Measurements from ENCODE around the gene N4BP2L2. TPM values are rescaled to one million over a fixed set of nuclear protein-coding genes. Genes with fewer than 3 reads are reported as not detected.
A peak's percentile ranks its signal among the peaks of the same experiment; 100 is the strongest.

Gene N4BP2L2
- total and polyA plus RNA-seq, 4 donors = 14.9 to 116 (median 76.7) TPM

DNA sequence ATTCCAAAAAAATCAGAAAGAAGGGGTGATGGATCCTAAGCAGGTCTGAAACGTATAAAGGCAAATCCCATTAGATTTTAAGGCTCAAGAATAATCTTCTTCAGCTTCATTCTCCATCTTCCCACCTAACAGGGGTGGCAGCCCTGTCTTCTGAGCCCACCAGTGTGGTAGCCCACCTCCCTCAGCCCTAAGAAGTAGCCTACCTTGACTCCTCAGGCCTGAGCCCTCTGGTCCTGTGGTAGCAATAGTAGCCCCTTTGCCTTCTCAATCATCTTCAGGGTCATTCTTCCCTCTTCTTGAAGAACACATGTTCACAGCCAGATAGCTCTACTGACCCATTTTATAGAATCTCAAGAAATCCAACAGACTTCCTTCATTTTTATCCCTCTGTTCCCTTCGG is 33.7 kb downstream of the N4BP2L2 start:
- Histone ChIP-seq H3K27ac (ENCODE audit: low read depth in 1 of 2, low read length in 2 of 2) (no peak overlapping the region), H3K4me1 (ENCODE audit: control insufficient read depth in 4 of 4, insufficient read depth in 4 of 4, low read length in 3 of 4) (peaks cover 1 to 7% (median 6%) of the 10 kb centered on the region in 4 donors), H3K4me3 (ENCODE audit: low read depth in 1 of 3, low read length in 3 of 3) (no peak overlapping the region), H3K27me3 (ENCODE audit: control insufficient read depth in 4 of 4, insufficient read depth in 4 of 4, low read length in 3 of 4) (no peaks in the 10 kb centered on the region), H3K9me3 (ENCODE audit: control insufficient read depth in 4 of 4, low read length in 3 of 4) (no peaks in the 10 kb centered on the region), H3K9ac (ENCODE audit: low read depth in 1 of 2, low read length in 2 of 2) (no peak overlapping the region), H3K36me3 (ENCODE audit: control insufficient read depth in 4 of 4, insufficient read depth in 3 of 4, low read depth in 1 of 4, low read length in 3 of 4) (peaks cover 0 to 20% (median 3%) of the 10 kb centered on the region in 4 donors)
- no peak for DNase-seq (ENCODE audit: low spot score)
- no peak for TF ChIP-seq HNF4A (conservative IDR thresholded peaks at IDR 0.05)
- no peak for TF ChIP-seq CTCF (IDR thresholded peaks at IDR 0.05; ENCODE audit: low read depth, low read length, missing input control)
- TF ChIP-seq FOXA1 (IDR thresholded peaks at IDR 0.05) = no peak
- no peak for TF ChIP-seq FOXA2 (IDR thresholded peaks at IDR 0.05)
- TF ChIP-seq RAD21 (IDR thresholded peaks at IDR 0.05) = no peak
- no peak for TF ChIP-seq RXRA (IDR thresholded peaks at IDR 0.05)
- TF ChIP-seq SP1 (IDR thresholded peaks at IDR 0.05) = no peak
- no peak for TF ChIP-seq GABPA (IDR thresholded peaks at IDR 0.05 in 1 of 2, conservative IDR thresholded peaks at IDR 0.05 in 1 of 2)
- TF ChIP-seq TAF1 (conservative IDR thresholded peaks at IDR 0.05) = no peak
- no peak for TF ChIP-seq HNF4G (IDR thresholded peaks at IDR 0.05)
- WGBS = 99% methylated on average over 2 of the region's 2 CpGs

DNA sequence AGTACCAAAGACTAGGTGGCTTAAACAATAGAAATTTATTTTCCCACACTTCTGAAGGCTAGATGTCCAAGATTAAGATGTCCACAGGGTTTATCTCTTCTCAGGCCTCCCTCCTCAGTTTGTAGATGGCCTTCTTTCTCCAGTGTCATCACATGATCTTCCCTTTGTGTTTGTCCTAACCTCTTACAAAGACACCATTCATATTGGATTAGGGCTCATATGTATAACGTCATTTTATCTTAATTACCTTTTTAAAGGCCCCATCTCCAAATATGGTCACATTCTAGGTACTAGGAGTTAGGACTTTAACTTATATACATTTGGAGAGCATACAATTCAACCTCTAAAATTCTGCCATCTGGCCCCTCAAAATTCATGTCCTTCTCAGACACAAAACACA is 34.3 kb downstream of the N4BP2L2 start:
- WGBS = 66% methylated on average over 1 of the region's 1 CpG
- no peaks in the 10 kb centered on the region for H3K9me3 ChIP-seq (ENCODE audit: control insufficient read depth in 4 of 4, low read length in 3 of 4)
- H3K27ac ChIP-seq (ENCODE audit: low read depth in 1 of 2, low read length in 2 of 2) = no peak overlapping the region
- no peak overlapping the region for H3K9ac ChIP-seq (ENCODE audit: low read depth in 1 of 2, low read length in 2 of 2)
- no peaks in the 10 kb centered on the region for H3K27me3 ChIP-seq (ENCODE audit: control insufficient read depth in 4 of 4, insufficient read depth in 4 of 4, low read length in 3 of 4)
- no peak for DNase-seq (ENCODE audit: low spot score)
- peaks cover 1 to 7% (median 6%) of the 10 kb centered on the region in 4 donors for H3K4me1 ChIP-seq (ENCODE audit: control insufficient read depth in 4 of 4, insufficient read depth in 4 of 4, low read length in 3 of 4)
- no peak overlapping the region for H3K4me3 ChIP-seq (ENCODE audit: low read depth in 1 of 3, low read length in 3 of 3)
- no peak for TF ChIP-seq FOXA2 (IDR thresholded peaks at IDR 0.05)
- H3K36me3 ChIP-seq (ENCODE audit: control insufficient read depth in 4 of 4, insufficient read depth in 3 of 4, low read depth in 1 of 4, low read length in 3 of 4) = peaks cover 0 to 20% (median 3%) of the 10 kb centered on the region in 4 donors

DNA sequence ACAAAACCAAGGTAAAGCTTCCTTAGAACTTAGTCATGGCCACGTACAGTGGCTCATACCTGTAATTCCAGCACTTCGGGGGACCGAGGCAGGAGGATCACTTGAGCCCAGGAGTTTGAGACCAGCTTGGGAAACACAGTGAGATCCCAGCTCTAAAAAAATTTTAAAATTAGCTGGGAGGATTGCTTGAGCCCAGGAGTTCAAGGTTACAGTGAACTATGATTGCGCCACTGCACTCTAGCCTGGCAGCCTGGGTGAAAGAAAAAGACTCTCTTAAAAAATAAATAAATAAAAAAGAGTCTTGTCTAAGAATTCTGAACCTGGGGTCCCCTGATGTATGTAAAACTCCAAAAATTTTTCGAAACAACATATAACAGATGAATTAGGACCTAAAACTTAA is 34.9 kb downstream of the N4BP2L2 start:
- H3K4me1 ChIP-seq (ENCODE audit: control insufficient read depth in 4 of 4, insufficient read depth in 4 of 4, low read length in 3 of 4) = peaks cover 1 to 7% (median 6%) of the 10 kb centered on the region in 4 donors
- H3K9ac ChIP-seq (ENCODE audit: low read depth in 1 of 2, low read length in 2 of 2) = no peak overlapping the region
- H3K36me3 ChIP-seq (ENCODE audit: control insufficient read depth in 4 of 4, insufficient read depth in 3 of 4, low read depth in 1 of 4, low read length in 3 of 4) = peaks cover 0 to 15% (median 1%) of the 10 kb centered on the region in 4 donors
- H3K27ac ChIP-seq (ENCODE audit: low read depth in 1 of 2, low read length in 2 of 2) = peak overlapping the region in 1 of 2 donors; percentile 20
- no peak overlapping the region for H3K4me3 ChIP-seq (ENCODE audit: low read depth in 1 of 3, low read length in 3 of 3)
- H3K9me3 ChIP-seq (ENCODE audit: control insufficient read depth in 4 of 4, low read length in 3 of 4) = no peaks in the 10 kb centered on the region
- no peak for DNase-seq (ENCODE audit: low spot score)
- WGBS = 55% methylated on average over 5 of the region's 5 CpGs
- H3K27me3 ChIP-seq (ENCODE audit: control insufficient read depth in 4 of 4, insufficient read depth in 4 of 4, low read length in 3 of 4) = no peaks in the 10 kb centered on the region
- TF ChIP-seq YY1 (IDR thresholded peaks at IDR 0.05) (peak; percentile 27), HNF4A (conservative IDR thresholded peaks at IDR 0.05) (peak; percentile 65 to 71), CTCF (IDR thresholded peaks at IDR 0.05; ENCODE audit: low read depth, low read length, missing input control) (no peak), TAF1 (conservative IDR thresholded peaks at IDR 0.05) (no peak), RAD21 (IDR thresholded peaks at IDR 0.05) (peak in 1 of 2 donors; percentile 12), EGR1 (IDR thresholded peaks at IDR 0.05; ENCODE audit: low read depth in 2 of 2) (no peak), FOXA2 (IDR thresholded peaks at IDR 0.05) (no peak), JUND (IDR thresholded peaks at IDR 0.05) (peak in 1 of 2 donors; percentile 34), SP1 (IDR thresholded peaks at IDR 0.05) (no peak), GABPA (IDR thresholded peaks at IDR 0.05 in 1 of 2, conservative IDR thresholded peaks at IDR 0.05 in 1 of 2) (no peak), NR2F2 (IDR thresholded peaks at IDR 0.05) (no peak), FOXA1 (IDR thresholded peaks at IDR 0.05) (no peak), RXRA (IDR thresholded peaks at IDR 0.05) (peak; percentile 64 to 65)
- TF ChIP-seq, protein P1, sequence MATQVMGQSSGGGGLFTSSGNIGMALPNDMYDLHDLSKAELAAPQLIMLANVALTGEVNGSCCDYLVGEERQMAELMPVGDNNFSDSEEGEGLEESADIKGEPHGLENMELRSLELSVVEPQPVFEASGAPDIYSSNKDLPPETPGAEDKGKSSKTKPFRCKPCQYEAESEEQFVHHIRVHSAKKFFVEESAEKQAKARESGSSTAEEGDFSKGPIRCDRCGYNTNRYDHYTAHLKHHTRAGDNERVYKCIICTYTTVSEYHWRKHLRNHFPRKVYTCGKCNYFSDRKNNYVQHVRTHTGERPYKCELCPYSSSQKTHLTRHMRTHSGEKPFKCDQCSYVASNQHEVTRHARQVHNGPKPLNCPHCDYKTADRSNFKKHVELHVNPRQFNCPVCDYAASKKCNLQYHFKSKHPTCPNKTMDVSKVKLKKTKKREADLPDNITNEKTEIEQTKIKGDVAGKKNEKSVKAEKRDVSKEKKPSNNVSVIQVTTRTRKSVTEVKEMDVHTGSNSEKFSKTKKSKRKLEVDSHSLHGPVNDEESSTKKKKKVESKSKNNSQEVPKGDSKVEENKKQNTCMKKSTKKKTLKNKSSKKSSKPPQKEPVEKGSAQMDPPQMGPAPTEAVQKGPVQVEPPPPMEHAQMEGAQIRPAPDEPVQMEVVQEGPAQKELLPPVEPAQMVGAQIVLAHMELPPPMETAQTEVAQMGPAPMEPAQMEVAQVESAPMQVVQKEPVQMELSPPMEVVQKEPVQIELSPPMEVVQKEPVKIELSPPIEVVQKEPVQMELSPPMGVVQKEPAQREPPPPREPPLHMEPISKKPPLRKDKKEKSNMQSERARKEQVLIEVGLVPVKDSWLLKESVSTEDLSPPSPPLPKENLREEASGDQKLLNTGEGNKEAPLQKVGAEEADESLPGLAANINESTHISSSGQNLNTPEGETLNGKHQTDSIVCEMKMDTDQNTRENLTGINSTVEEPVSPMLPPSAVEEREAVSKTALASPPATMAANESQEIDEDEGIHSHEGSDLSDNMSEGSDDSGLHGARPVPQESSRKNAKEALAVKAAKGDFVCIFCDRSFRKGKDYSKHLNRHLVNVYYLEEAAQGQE (IDR thresholded peaks at IDR 0.05) = no peak
- TF ChIP-seq, protein P2, sequence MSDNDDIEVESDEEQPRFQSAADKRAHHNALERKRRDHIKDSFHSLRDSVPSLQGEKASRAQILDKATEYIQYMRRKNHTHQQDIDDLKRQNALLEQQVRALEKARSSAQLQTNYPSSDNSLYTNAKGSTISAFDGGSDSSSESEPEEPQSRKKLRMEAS (IDR thresholded peaks at IDR 0.05) = no peak
- TF ChIP-seq, protein P3, sequence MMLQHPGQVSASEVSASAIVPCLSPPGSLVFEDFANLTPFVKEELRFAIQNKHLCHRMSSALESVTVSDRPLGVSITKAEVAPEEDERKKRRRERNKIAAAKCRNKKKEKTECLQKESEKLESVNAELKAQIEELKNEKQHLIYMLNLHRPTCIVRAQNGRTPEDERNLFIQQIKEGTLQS (IDR thresholded peaks at IDR 0.05) = no peak
- TF ChIP-seq, protein P4, sequence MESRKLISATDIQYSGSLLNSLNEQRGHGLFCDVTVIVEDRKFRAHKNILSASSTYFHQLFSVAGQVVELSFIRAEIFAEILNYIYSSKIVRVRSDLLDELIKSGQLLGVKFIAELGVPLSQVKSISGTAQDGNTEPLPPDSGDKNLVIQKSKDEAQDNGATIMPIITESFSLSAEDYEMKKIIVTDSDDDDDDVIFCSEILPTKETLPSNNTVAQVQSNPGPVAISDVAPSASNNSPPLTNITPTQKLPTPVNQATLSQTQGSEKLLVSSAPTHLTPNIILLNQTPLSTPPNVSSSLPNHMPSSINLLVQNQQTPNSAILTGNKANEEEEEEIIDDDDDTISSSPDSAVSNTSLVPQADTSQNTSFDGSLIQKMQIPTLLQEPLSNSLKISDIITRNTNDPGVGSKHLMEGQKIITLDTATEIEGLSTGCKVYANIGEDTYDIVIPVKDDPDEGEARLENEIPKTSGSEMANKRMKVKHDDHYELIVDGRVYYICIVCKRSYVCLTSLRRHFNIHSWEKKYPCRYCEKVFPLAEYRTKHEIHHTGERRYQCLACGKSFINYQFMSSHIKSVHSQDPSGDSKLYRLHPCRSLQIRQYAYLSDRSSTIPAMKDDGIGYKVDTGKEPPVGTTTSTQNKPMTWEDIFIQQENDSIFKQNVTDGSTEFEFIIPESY (IDR thresholded peaks at IDR 0.05) = no peak

Measured in liver (tissue), 9 donors.